Measurements from ENCODE around the gene AGBL3. TPM values are rescaled to one million over a fixed set of nuclear protein-coding genes. Genes with fewer than 3 reads are reported as not detected.

The AGBL3 gene
- total RNA-seq, 1 donor from 2014 or later, result 0.51 TPM

Other genes starting within 250 kb of the AGBL3 start
- gene CALD1, start 206.9 kb upstream of the AGBL3 start, total RNA-seq, result 229 and 313 TPM in 2 replicates
- 18.5 and 49.4 TPM in 2 replicates for gene TMEM140, start 161.6 kb downstream of the AGBL3 start, total RNA-seq
- 12.3 and 12.7 TPM in 2 replicates for gene CYREN, start 184.2 kb downstream of the AGBL3 start, total RNA-seq
- 3.0 and 5.3 TPM in 2 replicates for gene WDR91, start 225.0 kb downstream of the AGBL3 start, total RNA-seq
- gene STRA8, start 247.3 kb downstream of the AGBL3 start, total RNA-seq, result not detected in 2 replicates